GM19463 (cell line): ENCODE results near the gene GAR1.
"Not testable (repeated sequence)": the region's sequence is repeated elsewhere in the genome, so short reads cannot be mapped to it uniquely, and the experiment has no call there.

Experiments
- ATAC-seq: cut with Tn5 transposase; IDR thresholded peaks from one replicate; pipeline ENCODE4 v1.9.1; 2021; ENCODE audit warnings: mild to moderate bottlenecking, moderate library complexity; ENCODE audit not compliant: unreplicated experiment

The GAR1 gene

GRCh38 chr4:109846395-109847098 lies 31.0 kb downstream of the GAR1 start:
- no peak for ATAC-seq

DNA sequence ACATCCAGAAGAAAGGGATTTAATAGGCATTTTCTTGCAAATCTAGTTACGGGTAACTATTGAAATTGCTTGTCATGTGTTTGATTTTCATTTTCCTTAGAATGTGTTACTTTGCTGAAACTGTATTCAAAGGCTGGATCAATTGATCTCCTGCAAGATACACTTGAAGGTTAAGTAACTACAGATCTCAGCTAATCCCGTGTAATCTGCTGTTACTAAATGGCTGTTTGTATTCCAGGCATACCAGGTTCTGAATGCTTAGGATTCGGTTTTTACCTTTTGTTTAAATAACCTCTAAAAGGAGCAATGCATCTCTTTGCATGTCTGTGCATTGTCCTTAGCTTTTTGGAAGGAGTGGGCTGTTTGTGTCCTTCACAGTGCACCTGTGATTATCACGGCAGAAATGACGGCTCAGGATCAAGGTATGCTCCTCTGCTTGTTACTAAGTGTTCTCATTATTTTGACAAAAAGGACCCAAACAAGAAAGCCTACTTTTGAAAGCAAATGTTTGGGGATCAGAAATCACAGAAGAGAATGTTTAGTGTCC lies 32.4 kb downstream of the GAR1 start, which contains the start of gene LRIT3:
LRIT3 (plus strand) TSS at position 212 of the 547 bp plus-strand sequence; CDS start at position 307, 95 bp downstream.
- ATAC-seq, result no peak

- ATAC-seq, result no peak
These were observed 32.9 kb downstream of the GAR1 start for GRCh38 chr4:109848501-109848900.

GRCh38 chr4:109850601-109851000 lies 35.0 kb downstream of the GAR1 start:
- no peak for ATAC-seq

- ATAC-seq, result not testable (repeated sequence)
These were observed 44.1 kb downstream of the GAR1 start for GRCh38 chr4:109859426-109860300.

- ATAC-seq, result no peak
These were observed 45.7 kb downstream of the GAR1 start for GRCh38 chr4:109861271-109861670.

- no peak for ATAC-seq
These were observed 46.5 kb downstream of the GAR1 start for GRCh38 chr4:109861916-109862511.

DNA sequence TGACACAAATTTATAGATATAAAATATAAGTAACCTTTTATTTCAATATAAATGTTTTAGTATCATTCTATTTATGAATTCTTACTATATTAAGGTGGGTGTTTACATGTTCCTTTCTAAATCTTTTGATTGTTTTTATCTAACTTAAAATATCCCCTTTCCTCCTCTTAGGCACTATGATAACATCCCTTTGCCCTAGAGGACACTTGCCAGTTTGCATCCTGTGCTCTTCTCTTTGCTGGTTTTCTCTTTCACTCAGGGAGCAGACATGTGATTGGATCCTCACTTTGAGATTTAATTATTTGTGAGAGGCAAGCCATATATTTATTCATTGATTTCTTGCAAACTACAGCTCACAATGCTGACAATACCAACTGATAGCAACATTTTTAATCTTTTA lies 48.6 kb downstream of the GAR1 start:
- ATAC-seq, result no peak

DNA sequence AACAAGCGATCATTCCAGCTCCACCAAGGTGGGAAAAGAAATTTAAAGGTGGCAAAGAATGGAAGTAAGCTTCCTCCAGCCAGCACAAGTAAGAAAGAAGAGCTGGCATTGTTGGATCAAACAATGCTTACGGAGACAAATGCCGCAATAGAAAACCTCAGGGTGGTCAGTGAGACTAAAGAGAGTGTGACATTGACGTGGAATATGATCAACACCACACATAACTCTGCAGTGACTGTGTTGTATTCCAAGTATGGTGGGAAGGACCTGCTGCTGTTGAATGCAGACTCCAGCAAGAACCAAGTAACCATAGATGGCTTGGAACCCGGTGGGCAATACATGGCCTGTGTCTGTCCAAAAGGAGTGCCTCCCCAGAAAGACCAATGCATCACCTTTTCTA lies 54.5 kb downstream of the GAR1 start:
- no peak for ATAC-seq

DNA sequence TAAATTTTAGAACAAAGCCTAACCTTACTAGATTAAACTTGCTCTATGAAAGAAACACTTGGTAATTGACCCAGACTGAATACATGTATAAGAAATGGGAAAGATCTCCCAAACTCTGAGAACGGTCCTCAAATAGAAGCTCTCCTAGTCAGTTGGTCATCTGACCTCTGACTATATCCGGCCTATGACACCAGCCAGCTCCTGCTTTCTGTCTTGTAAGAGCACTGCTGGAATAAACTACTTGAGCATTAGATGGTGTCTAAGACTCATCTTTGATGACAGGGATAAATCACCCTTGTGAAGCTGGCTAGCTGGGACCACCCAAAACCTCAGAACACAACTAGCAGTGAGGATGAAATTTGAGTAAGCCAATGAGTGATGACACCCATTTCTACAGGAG lies 56.5 kb downstream of the GAR1 start:
- no peak for ATAC-seq

GRCh38 chr4:109872950-109873656 lies 57.5 kb downstream of the GAR1 start:
- ATAC-seq, result no peak

- no peak for ATAC-seq
These were observed 58.4 kb downstream of the GAR1 start for GRCh38 chr4:109873791-109874514.
